ES-I3 (cell line): ENCODE measurements around the gene ADGRV1.
"Not testable (repeated sequence)": the region's sequence is repeated elsewhere in the genome, so short reads cannot be mapped to it uniquely, and the experiment has no call there.

ENCODE experiments used
- H3K36me3 ChIP-seq: 2 replicates; pipeline ENCODE4 v1.6.1; 2013; ENCODE audit warnings: mild to moderate bottlenecking, low read length, control low read depth, moderate library complexity; ENCODE audit not compliant: insufficient read depth
- H3K4me1 ChIP-seq: 2 replicates; pipeline ENCODE4 v1.6.1; 2013; ENCODE audit warnings: mild to moderate bottlenecking, control low read depth, low read length; ENCODE audit not compliant: insufficient read depth
- H3K9ac ChIP-seq: 2 replicates; pipeline ENCODE4 v1.6.1; 2013; ENCODE audit warnings: low read depth, mild to moderate bottlenecking, low read length, moderate library complexity
- H3K9me3 ChIP-seq: 2 replicates; pipeline ENCODE4 v1.6.1; 2013; ENCODE audit warnings: mild to moderate bottlenecking, low read length, moderate library complexity; ENCODE audit not compliant: control insufficient read depth, insufficient read depth

ADGRV1 gene

DNA sequence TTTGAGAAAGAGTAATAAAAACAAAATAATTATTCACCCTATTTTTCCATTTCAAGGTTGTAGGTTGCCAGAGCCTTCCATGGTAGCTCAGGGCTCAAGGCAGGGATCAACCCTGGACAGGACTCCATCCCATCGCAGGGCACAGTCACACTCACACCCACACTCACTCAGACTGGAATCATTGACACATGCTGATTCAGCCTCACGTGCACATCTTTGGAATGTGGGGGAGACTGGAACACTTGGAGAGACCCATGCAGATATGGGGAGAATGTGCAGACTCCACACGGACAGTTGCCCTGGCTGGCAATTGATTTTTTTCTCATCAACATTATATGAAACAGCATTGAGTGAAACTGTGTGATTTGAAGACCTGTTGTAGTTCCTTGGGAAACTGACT is 234.1 kb downstream of the ADGRV1 start:
- H3K9ac ChIP-seq, result no peak overlapping the region
- H3K36me3 ChIP-seq, result peaks cover 8% of the 10 kb centered on the region
- H3K4me1 ChIP-seq, result no peaks in the 10 kb centered on the region
- peaks cover 11% of the 10 kb centered on the region for H3K9me3 ChIP-seq

DNA sequence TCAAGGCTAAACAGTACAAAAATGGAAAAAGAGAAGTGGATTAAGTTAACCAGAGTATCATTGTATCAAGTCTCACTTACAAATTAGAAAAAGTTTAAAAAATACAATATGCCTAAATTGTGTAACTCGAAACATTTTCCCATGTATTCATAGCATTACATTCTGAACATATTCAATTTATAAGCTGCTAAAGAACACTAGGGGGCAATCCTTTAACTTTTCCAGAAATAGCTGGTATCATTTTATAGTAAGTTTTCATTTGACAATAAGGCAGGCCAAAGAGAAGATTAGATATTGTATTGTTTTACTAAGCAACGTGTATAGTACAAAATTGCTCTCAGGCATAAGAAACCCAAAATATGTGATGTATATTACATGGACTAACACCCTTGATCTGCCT is 234.6 kb downstream of the ADGRV1 start:
- no peaks in the 10 kb centered on the region for H3K4me1 ChIP-seq
- H3K9me3 ChIP-seq, result peaks cover 11% of the 10 kb centered on the region
- H3K36me3 ChIP-seq, result peaks cover 8% of the 10 kb centered on the region
- H3K9ac ChIP-seq, result no peak overlapping the region

DNA sequence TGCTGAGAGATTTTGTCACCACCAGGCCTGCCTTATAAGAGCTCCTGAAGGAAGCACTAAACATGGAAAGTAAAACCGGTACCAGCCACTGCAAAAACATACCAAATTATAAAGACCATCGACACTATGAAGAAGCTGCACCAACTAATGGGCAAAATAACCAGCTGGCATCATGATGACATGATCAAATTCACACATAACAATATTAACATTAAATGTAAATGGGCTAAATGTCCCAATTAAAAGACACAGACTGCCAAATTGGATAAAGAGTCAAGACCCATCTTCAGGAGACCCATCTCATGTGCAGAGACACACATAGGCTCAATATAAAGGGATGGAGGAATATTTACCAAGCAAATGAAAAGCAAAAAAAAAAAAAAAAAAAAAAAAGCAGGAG is 238.3 kb downstream of the ADGRV1 start:
- peaks cover 11% of the 10 kb centered on the region for H3K9me3 ChIP-seq
- not testable (repeated sequence) for H3K4me1 ChIP-seq, H3K36me3 ChIP-seq, H3K9ac ChIP-seq

DNA sequence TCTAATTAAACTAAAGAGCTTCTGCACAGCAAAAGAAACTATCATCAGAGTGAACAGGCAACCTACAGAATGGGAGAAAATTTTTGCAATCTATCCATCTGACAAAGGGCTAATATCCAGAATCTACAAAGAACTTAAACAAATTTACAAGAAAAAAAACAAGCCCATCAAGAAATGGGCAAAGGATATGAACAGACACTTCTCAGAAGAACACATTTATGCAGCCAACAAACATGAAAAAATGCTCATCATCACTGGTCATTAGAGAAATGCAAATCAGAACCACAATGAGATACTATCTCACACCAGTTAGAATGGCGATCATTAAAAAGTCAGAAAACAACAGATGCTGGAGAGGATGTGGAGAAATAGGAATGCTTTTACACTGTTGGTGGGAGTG is 241.5 kb downstream of the ADGRV1 start:
- H3K9me3 ChIP-seq, H3K4me1 ChIP-seq, H3K9ac ChIP-seq, H3K36me3 ChIP-seq: not testable (repeated sequence)

DNA sequence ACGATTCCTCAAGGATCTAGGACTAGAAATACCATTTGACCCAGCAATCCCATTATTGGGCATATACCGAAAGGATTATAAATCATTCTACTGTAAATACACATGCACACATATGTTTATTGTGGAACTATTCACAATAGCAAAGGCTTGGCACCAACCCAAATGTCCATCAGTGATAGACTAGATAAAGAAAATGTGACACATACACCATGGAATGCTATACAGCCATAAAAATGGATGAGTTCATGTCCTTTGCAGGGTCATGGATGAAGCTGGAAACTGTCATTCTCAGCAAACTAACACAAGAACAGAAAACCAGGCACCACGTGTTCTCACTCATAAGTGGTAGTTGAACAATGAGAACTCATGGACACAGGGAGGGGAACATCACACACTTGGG is 241.9 kb downstream of the ADGRV1 start:
- H3K9ac ChIP-seq, H3K36me3 ChIP-seq, H3K9me3 ChIP-seq, H3K4me1 ChIP-seq: not testable (repeated sequence)

DNA sequence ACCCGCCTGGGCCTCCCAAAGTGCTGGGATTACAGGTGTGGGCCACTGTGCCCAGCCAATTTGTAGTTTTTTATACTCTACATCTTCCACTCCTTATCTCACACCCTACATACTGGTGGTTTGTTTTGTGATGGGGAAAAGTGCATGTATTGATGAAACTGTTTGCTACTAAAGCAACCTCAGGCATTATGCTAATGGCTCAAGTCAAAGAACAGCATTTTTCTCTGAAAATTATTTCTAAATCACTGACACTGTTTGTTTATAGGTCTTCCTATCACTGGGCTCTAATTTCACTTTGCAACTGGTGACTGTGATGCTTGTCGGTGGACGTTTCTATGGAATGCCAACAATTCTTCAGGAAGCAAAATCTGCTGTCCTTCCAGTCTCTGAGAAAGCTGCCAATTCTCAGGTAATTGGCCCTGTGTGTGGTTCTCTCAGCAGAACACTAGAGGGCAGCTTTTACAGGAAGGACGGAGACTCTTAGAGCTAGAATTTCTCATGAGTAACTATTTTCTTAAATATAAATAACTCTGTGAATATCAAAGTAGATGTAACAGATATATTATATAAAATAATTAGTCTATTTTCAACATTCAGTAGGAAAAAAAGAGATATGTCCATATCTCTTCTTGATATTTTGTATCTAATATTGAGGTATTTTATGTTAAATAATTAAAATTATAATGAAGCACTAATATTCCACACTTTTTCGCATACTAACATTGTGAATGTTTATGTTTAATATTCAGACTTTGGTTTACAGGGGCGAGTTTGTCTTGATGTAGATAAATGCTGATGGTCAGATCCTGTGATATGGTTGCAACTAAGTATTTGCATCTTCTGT is 244.1 kb downstream of the ADGRV1 start:
- Histone ChIP-seq H3K9ac (no peak overlapping the region), H3K9me3 (no peaks in the 10 kb centered on the region), H3K36me3 (no peaks in the 10 kb centered on the region)

DNA sequence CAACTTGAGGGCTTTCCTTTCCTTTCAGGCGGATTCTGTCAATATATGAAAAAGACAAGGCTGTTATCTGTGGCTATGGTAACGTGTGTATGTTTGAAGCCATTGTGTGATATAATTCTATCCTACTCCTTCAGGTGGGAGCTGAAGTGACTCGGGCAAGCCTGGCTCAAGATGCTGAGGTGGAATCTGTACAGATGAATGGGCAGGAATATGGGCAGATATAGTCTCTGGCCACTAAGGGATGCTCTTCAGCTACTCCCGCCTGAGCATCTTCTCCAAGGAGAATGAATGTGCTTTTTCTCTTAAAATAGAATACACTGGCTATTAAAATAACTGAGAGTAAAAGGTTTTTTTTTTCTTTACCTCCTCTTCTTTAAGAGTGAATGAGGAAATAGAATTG is 244.8 kb downstream of the ADGRV1 start:
- no peaks in the 10 kb centered on the region for H3K36me3 ChIP-seq
- no peaks in the 10 kb centered on the region for H3K9me3 ChIP-seq
- H3K4me1 ChIP-seq, result no peaks in the 10 kb centered on the region
- H3K9ac ChIP-seq, result no peak overlapping the region

More for the DNA sequence above, 244.1 kb downstream of the ADGRV1 start:
- H3K4me1 ChIP-seq, result no peaks in the 10 kb centered on the region

DNA sequence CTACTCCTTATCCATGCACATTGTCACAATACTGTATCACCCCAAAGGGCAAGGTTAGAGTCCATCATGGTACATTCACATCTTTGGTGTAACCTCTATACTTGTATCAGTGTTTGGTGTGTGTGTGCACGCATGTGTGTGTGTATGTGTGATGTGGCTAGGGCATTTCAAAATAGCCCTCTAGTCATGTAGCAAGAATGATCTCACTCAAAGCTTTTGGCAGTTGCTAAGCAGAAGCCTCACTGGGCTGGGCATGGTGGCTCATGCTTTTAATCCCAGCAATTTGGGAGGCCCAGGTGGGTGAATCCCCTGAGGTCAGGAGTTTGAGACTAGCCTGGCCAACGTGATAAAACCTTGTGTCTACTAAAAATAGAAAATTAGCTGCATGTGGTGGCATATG is 245.3 kb downstream of the ADGRV1 start:
- no peaks in the 10 kb centered on the region for H3K9me3 ChIP-seq
- no peaks in the 10 kb centered on the region for H3K4me1 ChIP-seq
- no peaks in the 10 kb centered on the region for H3K36me3 ChIP-seq
- no peak overlapping the region for H3K9ac ChIP-seq

DNA sequence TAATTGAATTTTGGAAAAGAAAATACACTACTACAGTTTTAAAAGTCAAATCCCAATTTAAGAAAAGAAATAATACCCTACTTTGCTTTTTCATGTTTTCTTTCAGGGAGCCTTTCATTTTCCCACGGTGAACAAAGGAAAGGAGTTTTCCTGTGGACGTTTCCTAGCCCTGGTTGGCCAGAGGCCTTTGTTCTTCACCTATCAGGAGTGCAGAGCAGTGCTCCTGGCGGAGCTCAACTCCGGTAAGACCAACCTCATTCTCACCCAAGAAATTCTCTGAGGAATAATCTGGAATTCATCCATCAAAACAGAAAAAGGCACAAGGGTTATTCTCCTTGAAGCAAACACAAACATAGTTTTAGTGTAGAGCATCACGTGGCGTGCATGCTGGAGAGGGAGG is 248.9 kb downstream of the ADGRV1 start:
- no peaks in the 10 kb centered on the region for H3K36me3 ChIP-seq
- no peaks in the 10 kb centered on the region for H3K9me3 ChIP-seq
- H3K9ac ChIP-seq, result no peak overlapping the region

DNA sequence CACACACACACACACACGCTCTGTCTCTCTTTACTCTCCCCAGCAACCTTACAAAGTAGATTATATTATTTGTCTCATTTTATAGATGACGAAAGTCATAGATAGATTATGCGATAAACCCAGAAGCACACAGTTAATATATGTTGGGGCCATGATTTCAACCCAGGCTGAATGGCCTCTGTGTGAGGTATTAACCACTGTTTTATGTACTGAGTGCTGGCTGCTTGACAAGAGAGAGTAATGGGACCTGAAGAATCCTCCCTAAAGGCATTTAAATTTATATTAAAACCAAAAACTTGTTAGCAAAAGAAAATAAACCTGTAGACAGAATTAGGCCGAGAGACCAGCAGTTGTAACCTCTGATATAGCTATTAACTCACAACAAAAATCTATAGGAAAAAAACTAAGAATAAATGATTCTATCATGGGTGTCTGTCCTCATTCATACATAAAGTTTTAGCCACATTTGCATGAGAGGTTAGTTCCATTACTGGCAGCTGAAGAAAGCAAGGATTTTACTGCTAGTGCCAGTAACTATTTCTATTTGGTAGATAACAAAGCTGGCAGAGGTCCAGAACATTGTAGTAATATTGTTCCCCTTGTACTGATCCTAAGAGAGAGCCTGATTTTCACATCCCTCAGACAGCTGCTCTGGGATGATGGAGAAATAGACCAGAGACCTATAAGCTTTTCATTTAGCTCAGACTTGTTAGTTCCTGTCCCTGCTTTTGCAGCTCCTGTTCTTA is 250.9 kb downstream of the ADGRV1 start:
- no peaks in the 10 kb centered on the region for H3K36me3 ChIP-seq
- H3K9ac ChIP-seq, result no peak overlapping the region
- no peaks in the 10 kb centered on the region for H3K9me3 ChIP-seq
- H3K4me1 ChIP-seq, result no peaks in the 10 kb centered on the region

More for the DNA sequence above, 248.9 kb downstream of the ADGRV1 start:
- no peaks in the 10 kb centered on the region for H3K4me1 ChIP-seq

DNA sequence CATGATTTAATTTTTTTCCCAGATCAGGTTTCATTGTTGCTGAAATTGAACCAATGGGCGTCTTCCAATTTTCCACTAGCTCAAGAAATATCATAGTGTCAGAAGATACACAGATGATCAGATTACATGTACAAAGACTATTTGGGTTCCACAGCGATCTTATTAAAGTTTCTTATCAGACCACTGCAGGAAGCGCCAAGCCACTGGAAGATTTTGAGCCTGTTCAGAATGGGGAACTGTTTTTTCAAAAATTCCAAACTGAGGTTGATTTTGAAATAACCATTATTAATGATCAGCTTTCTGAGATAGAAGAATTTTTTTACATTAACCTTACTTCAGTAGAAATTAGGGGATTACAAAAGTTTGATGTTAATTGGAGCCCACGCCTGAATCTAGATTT is 251.6 kb downstream of the ADGRV1 start:
- H3K9me3 ChIP-seq, result no peaks in the 10 kb centered on the region
- no peak overlapping the region for H3K9ac ChIP-seq
- no peaks in the 10 kb centered on the region for H3K36me3 ChIP-seq
- H3K4me1 ChIP-seq, result no peaks in the 10 kb centered on the region

DNA sequence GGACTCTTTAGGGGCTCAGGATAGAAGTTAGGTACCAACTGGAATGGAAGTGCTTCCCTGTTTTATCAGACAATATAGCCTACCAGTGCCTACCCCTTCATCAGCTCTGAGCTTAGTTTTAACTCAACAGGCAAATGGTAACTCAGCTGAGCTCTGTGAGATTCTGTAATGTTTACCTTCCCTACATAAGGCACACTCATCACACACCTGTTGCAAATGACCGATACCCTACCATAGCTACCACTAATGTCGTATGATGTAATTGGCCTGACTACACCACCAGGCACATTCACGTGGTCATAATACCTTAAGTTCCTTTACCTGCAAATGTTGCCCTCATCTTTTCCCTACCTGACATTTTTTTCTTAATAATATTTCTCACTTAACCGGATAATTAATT is 254.8 kb downstream of the ADGRV1 start:
- no peaks in the 10 kb centered on the region for H3K4me1 ChIP-seq
- H3K9me3 ChIP-seq, result no peaks in the 10 kb centered on the region
- no peaks in the 10 kb centered on the region for H3K36me3 ChIP-seq
- H3K9ac ChIP-seq, result no peak overlapping the region

DNA sequence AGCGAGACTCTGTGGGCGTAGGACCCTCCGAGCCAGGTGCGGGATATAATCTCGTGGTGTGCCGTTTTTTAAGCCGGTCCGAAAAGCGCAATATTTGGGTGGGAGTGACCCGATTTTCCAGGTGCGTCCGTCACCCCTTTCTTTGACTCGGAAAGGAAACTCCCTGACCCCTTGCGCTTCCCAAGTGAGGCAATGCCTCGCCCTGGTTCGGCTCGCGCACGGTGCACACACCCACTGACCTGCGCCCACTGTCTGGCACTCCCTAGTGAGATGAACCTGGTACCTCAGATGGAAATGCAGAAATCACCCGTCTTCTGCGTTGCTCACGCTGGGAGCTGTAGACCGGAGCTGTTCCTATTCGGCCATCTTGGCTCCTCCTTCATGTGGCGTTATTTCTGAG is 263.5 kb downstream of the ADGRV1 start:
- H3K4me1 ChIP-seq, H3K36me3 ChIP-seq, H3K9ac ChIP-seq, H3K9me3 ChIP-seq: not testable (repeated sequence)

DNA sequence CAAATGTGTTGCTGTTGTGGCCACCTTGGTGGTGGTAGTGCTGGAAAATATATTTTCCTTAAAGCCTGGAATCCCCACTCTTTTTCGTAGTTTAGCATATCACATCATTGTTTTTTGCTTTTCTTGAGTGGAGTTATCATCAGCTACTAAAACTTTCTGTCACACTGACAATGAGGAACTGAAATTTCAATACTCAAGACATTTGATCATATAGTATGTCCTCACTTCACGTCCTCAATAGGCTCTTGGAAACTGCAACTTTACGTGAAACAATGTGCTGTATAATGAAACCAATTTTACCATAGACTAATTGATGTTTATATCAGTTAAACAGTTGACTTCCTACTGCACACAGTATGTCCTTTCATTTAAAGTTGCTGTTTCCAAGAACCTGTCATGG is 265.8 kb downstream of the ADGRV1 start:
- no peaks in the 10 kb centered on the region for H3K4me1 ChIP-seq
- no peak overlapping the region for H3K9ac ChIP-seq
- H3K36me3 ChIP-seq, result no peaks in the 10 kb centered on the region
- H3K9me3 ChIP-seq, result no peaks in the 10 kb centered on the region

DNA sequence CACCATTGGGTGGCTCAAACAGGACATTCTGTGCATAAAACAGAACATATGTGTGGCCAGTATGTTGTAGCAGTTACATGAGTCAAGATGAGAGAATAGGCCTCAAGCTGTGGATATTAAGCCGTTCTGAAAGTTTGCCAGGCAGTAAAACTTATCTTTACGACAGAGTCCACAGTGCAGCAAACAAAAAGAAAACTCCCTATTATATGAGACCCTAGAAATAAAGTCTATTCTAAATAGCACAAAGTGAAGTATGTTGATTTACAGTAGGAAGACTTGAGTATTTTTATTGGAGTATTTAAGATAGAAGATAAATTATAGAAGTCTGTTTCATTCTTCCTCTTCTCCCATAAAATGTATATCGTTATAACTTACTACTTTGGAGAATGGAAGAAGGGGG is 271.5 kb downstream of the ADGRV1 start:
- no peak overlapping the region for H3K9ac ChIP-seq
- H3K36me3 ChIP-seq, result no peaks in the 10 kb centered on the region

More for the DNA sequence above, 271.5 kb downstream of the ADGRV1 start:
- Histone ChIP-seq H3K4me1 (no peaks in the 10 kb centered on the region), H3K9me3 (no peaks in the 10 kb centered on the region)
